Caco-2 (cell line): Measurements from ENCODE around the gene CCNQ. TPM values are rescaled to one million over a fixed set of nuclear protein-coding genes. Genes with fewer than 3 reads are reported as not detected.

Source experiments
- BruUV-seq: library from RNA; stranded (reverse); fragments of 400-500 nt; replicated peaks from 2 replicates; lab custom pipeline; 2021; lab: Mats Ljungman, UMichigan
- CTCF ChIA-PET: fragments of 300-600 bp; sonication (Branson Sonifier 250); formaldehyde crosslinking; loops from one replicate; lab custom pipeline; 2022; ENCODE audit warnings: antibody characterized with exemption; lab: Charles Lee
- POLR2A ChIA-PET: fragments of 300-600 bp; sonication (Branson Sonifier 250); formaldehyde crosslinking; loops from one replicate; lab custom pipeline; 2022; ENCODE audit warnings: antibody characterized with exemption; lab: Charles Lee
- DNase-seq, 2 experiments: peaks; one replicate each; pipeline versions ENCODE4 v3.0.0 to v3.0.0-alpha.2; 2020 to 2022
- H3K27me3 ChIP-seq: replicated peaks from 2 replicates; pipeline ENCODE4 v1.6.0; 2011; ENCODE audit warnings: low read length; ENCODE audit not compliant: control insufficient read depth, insufficient read depth
- H3K36me3 ChIP-seq: 2 replicates; pipeline ENCODE4 v1.5.1; 2011; ENCODE audit warnings: low read length; ENCODE audit not compliant: control insufficient read depth, insufficient read depth
- H3K4me1 ChIP-seq: fragments of 250-450 bp; sonication (Bioruptor Pico); 2 replicates; pipeline ENCODE4 v1.5.1; 2020; ENCODE audit warnings: mild to moderate bottlenecking
- H3K4me3 ChIP-seq: 2 replicates; pipeline ENCODE4 v1.5.1; 2011; ENCODE audit warnings: low read depth, mild to moderate bottlenecking, control low read depth, low read length
- H3K9me3 ChIP-seq: fragments of 250-450 bp; sonication (Bioruptor Pico); 2 replicates; pipeline ENCODE4 v1.5.1; 2020; ENCODE audit warnings: mild to moderate bottlenecking, moderate library complexity
- H3K27ac Mint-ChIP-seq: one replicate; pipeline ENCODE4 v1.8.0; 2022; ENCODE audit warnings: mixed read lengths; ENCODE audit not compliant: unreplicated experiment
- H3K27me3 Mint-ChIP-seq: one replicate; pipeline ENCODE4 v1.8.0; 2022; ENCODE audit warnings: mixed read lengths; ENCODE audit not compliant: insufficient read depth, unreplicated experiment
- H3K36me3 Mint-ChIP-seq: one replicate; pipeline ENCODE4 v1.8.0; 2022; ENCODE audit warnings: mild to moderate bottlenecking, mixed read lengths; ENCODE audit not compliant: insufficient read depth, unreplicated experiment
- H3K4me1 Mint-ChIP-seq: one replicate; pipeline ENCODE4 v1.8.0; 2022; ENCODE audit warnings: low read depth, mixed read lengths; ENCODE audit not compliant: unreplicated experiment
- H3K4me3 Mint-ChIP-seq: one replicate; pipeline ENCODE4 v1.8.0; 2022; ENCODE audit warnings: mild to moderate bottlenecking, moderate library complexity, mixed read lengths; ENCODE audit not compliant: unreplicated experiment
- H3K9me3 Mint-ChIP-seq: one replicate; pipeline ENCODE4 v1.8.0; 2022; ENCODE audit warnings: mixed read lengths; ENCODE audit not compliant: unreplicated experiment
- intact Hi-C: fragments of 100-400 bp; cut with micrococcal nuclease; formaldehyde crosslinking; loops from one replicate; pipeline ENCODE4 v1.10.0; 2022; ENCODE audit not compliant: unreplicated experiment
- total RNA-seq: library from RNA; stranded (reverse); gene quantifications from 2 replicates; pipeline ENCODE4 v1.2.3, GENCODE V29; 2022
- TF ChIP-seq, protein P1 (sequence below), 2 experiments: fragments of 200-600 bp in 1 of 2; IDR thresholded peaks; 1 replicate in 1 of 2; 2 replicates in 1 of 2; pipeline versions ENCODE4 v1.5.1 to v1.8.0; 2011 to 2022; ENCODE audit warnings: antibody characterized with exemption in 1 of 2, control low read depth in 1 of 2, inconsistent platforms in 1 of 2, low read depth in 1 of 2, low read length in 1 of 2, mild to moderate bottlenecking in 1 of 2, moderate library complexity in 1 of 2; ENCODE audit not compliant: insufficient read depth in 1 of 2, severe bottlenecking in 1 of 2, unreplicated experiment in 1 of 2

Gene CCNQ
- total RNA-seq, 1 experiment from 2014 or later: 23.8 TPM

DNA sequence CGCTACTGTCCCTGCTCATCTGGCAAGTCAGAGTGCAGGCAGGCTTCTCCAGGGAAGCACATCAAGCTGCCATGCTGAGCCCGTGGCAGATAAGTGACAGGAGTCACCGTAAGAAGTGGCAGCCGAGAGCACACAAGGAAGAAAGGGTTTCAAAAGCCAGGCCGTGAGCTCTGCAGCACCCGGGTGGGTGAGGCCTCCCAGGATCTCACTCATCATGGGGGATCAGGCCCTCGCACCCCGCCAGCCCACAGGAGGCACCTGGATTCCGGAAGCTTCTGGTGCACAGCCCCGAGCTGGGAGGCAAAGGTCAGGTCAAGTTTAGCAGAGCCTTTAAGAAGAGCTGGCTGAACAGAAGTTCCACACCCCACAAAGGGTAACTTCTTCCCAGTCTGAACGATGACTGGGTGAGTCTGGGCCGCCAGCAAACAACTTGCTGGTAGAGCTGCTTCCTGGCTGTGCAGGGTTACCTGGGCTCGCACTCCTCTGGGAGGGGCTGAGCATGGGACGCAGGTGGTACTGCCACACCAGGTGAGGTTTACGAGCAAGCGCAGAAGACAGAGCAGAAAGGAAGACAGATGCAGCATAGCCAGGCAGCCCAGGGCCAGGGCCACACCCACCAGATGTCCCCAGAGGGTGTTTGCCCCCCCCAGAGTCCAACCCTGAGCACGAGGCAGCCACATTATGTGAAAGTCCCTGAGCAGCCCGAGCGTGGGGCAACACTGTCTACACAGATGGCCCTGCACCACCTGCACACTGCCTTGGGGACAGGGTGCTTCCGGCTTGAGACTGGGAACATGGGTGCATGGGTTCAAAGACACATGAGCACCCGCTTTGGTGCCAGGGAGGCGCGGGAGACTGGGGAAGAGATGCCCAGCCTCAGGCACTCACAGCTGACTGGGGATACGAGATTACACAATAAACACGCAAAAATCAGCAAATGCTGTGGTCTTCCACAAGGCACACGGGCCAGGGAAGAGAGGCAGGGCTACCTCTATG lies 7.7 kb downstream of the CCNQ start:
- no peaks in the 10 kb centered on the region; the same call in 1 of the 2 replicates for H3K36me3 ChIP-seq

DNA sequence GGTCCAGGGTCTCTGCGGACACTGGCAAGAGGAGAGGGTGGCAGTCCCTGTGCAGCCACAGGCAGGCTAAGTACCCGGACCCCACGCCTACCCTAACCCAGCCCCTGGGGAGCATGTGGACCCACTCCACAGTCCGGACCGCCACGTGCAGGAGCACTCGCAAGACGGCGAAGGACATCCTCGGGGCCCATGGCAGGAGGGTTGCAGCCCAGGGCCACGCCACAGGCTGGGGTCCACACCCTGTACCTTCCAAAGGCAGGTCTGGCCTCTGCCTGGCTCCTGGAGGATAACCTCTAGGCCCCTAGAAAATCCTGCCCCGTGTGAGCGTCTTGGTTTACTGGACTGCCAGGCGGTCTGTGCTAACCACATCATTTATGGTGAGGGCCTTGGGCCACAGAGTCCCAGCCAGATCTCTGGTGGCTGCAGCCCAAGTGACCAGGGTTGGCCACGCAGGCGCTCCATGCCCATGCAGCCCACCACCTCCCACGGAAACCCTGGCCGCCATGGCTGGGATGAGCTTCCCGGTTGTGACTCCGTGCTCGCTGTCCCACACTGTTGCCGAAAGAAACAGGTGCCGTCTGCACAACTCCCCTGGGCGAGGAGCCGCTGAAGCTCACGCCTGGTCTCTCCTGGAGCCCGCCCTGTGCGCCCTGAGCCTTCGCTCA lies 10.0 kb downstream of the CCNQ start:
- no TSS peak for BruUV-seq
- no peak for DNase-seq
- H3K36me3 ChIP-seq: no peaks in the 10 kb centered on the region; the same call in 1 of the 2 replicates
- no peak overlapping the region for H3K27ac Mint-ChIP-seq
- peaks cover 24% of the 10 kb centered on the region for H3K36me3 Mint-ChIP-seq
- no peaks in the 10 kb centered on the region for H3K27me3 ChIP-seq
- H3K9me3 Mint-ChIP-seq: no peaks in the 10 kb centered on the region
- TF ChIP-seq, protein P1, sequence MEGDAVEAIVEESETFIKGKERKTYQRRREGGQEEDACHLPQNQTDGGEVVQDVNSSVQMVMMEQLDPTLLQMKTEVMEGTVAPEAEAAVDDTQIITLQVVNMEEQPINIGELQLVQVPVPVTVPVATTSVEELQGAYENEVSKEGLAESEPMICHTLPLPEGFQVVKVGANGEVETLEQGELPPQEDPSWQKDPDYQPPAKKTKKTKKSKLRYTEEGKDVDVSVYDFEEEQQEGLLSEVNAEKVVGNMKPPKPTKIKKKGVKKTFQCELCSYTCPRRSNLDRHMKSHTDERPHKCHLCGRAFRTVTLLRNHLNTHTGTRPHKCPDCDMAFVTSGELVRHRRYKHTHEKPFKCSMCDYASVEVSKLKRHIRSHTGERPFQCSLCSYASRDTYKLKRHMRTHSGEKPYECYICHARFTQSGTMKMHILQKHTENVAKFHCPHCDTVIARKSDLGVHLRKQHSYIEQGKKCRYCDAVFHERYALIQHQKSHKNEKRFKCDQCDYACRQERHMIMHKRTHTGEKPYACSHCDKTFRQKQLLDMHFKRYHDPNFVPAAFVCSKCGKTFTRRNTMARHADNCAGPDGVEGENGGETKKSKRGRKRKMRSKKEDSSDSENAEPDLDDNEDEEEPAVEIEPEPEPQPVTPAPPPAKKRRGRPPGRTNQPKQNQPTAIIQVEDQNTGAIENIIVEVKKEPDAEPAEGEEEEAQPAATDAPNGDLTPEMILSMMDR (IDR thresholded peaks at IDR 0.05; ENCODE audit: insufficient read depth in 1 of 2, low read depth in 1 of 2, low read length in 1 of 2, severe bottlenecking in 1 of 2, unreplicated experiment in 1 of 2): no peak
- ChIA-PET CTCF (no interaction called here), POLR2A (no interaction called here)
- H3K4me3 Mint-ChIP-seq: no peak overlapping the region
- no peaks in the 10 kb centered on the region for H3K9me3 ChIP-seq
- intact Hi-C loops: no loop called here
- H3K4me1 ChIP-seq: no peaks in the 10 kb centered on the region
- no peaks in the 10 kb centered on the region for H3K27me3 Mint-ChIP-seq
- H3K4me1 Mint-ChIP-seq: no peaks in the 10 kb centered on the region
- H3K4me3 ChIP-seq: no peak overlapping the region

More for the DNA sequence above, 7.7 kb downstream of the CCNQ start:
- TF ChIP-seq, protein P1 (IDR thresholded peaks at IDR 0.05; ENCODE audit: insufficient read depth in 1 of 2, low read depth in 1 of 2, low read length in 1 of 2, severe bottlenecking in 1 of 2, unreplicated experiment in 1 of 2): no peak
- Mint-ChIP-seq H3K4me1 (no peaks in the 10 kb centered on the region), H3K4me3 (no peak overlapping the region), H3K36me3 (peaks cover 31% of the 10 kb centered on the region), H3K27me3 (no peaks in the 10 kb centered on the region), H3K9me3 (no peaks in the 10 kb centered on the region), H3K27ac (no peak overlapping the region)
- no peaks in the 10 kb centered on the region for H3K27me3 ChIP-seq
- H3K4me3 ChIP-seq: no peak overlapping the region
- no peak for DNase-seq
- H3K9me3 ChIP-seq: no peaks in the 10 kb centered on the region
- POLR2A ChIA-PET: no interaction called here
- no peaks in the 10 kb centered on the region for H3K4me1 ChIP-seq
- CTCF ChIA-PET: interaction anchor here (0.6 kb wide), 1 partner anchor 78 kb away, joined by 3 read pairs; no protein-coding TSS in a partner anchor
- no TSS peak for BruUV-seq
- intact Hi-C loops: no loop called here

DNA sequence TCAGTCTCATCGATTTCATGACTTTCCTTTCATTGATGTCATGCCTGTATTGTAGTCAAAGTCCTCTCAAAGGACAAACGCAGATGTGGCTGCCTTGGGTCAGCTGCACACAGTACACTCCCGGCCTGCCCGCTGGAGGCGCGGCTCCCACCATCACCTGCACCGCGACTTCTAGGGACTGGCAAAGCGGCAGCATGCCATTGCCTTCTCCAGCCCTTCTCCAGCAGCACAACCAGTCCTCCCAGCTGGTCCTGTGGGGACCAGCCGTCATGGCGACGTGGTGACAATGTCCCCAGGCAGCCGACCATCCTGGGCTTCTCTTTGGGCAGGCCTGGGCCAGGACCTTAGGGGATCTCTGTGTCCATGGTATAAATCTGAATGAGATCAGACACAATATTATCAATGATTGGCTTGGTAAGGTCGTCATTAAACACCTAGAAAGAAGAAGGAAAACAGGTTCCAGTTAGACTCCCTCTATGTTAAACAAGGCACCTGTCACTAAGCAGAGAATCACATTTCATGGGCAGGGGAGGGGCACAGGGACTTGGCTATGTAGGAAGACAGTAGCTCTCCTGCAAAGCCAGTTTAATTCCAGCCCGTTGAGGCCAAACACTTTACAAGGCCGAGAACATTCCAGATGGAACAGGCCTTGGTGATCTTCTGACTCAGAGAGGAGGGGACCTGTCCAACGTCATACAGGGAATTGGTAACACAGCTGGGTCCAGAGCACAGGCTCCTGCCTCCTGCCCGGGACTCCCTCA lies 10.7 kb downstream of the CCNQ start:
- TF ChIP-seq, protein P1 (IDR thresholded peaks at IDR 0.05; ENCODE audit: insufficient read depth in 1 of 2, low read depth in 1 of 2, low read length in 1 of 2, severe bottlenecking in 1 of 2, unreplicated experiment in 1 of 2): no peak
- Mint-ChIP-seq H3K27ac (no peak overlapping the region), H3K9me3 (no peaks in the 10 kb centered on the region), H3K4me3 (no peak overlapping the region), H3K4me1 (no peaks in the 10 kb centered on the region), H3K27me3 (no peaks in the 10 kb centered on the region), H3K36me3 (peaks cover 24% of the 10 kb centered on the region)
- Histone ChIP-seq H3K36me3 (no peaks in the 10 kb centered on the region; the same call in 1 of the 2 replicates), H3K4me1 (no peaks in the 10 kb centered on the region), H3K27me3 (no peaks in the 10 kb centered on the region), H3K4me3 (no peak overlapping the region), H3K9me3 (no peaks in the 10 kb centered on the region)
- POLR2A ChIA-PET: no interaction called here
- BruUV-seq: no TSS peak
- intact Hi-C loops: no loop called here
- CTCF ChIA-PET: no interaction called here
- no peak for DNase-seq
